ENCODE measurements around the gene TAMM41. TPM values are rescaled to one million over a fixed set of nuclear protein-coding genes. Genes with fewer than 3 reads are reported as not detected.

TAMM41 gene
- total RNA-seq, 1 experiment from 2014 or later: 16.0 TPM

DNA sequence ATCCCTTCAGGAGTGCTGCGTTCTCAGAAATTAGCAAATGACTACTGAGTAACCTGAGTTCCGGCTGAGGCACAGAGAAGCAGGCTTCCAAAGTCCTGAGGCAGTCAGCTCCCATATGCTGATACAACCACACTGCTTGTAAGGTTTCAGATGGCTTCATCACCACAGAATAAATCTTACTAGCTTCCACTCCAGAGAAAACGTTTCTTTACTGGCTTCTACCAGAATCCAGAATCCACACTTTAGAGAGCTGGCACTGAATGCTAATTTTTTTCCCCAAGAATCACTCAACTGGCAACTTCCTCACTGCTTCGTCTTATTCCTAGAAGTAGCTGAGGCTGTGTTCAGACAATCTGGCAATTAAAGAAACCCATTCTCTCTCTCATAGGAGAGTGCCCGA is 21.4 kb downstream of the TAMM41 start:
- no peaks in the 10 kb centered on the region for H3K9me3 ChIP-seq (ENCODE audit: low read length)
- H3K9ac ChIP-seq (ENCODE audit: low read length): no peak overlapping the region
- H3K4me2 ChIP-seq (ENCODE audit: low read depth, low read length, poor library complexity, severe bottlenecking): no peak overlapping the region
- no peaks in the 10 kb centered on the region for H3K9me2 ChIP-seq (replicated peaks; ENCODE audit: insufficient read depth, low read length)
- no peaks in the 10 kb centered on the region for H3K27me3 ChIP-seq (ENCODE audit: low read length)
- H3K4me1 ChIP-seq (ENCODE audit: low read length): no peaks in the 10 kb centered on the region
- no peaks in the 10 kb centered on the region for H3K79me2 ChIP-seq (ENCODE audit: low read length)
- no peak for DNase-seq
- H3K27ac ChIP-seq (ENCODE audit: low read length): no peak overlapping the region
- no peak overlapping the region for H2AFZ ChIP-seq (ENCODE audit: low read length)
- no peaks in the 10 kb centered on the region for H4K20me1 ChIP-seq (ENCODE audit: insufficient read depth, low read depth, low read length)
- no peak overlapping the region for H3K4me3 ChIP-seq (ENCODE audit: low read length)
- peaks cover 48% of the 10 kb centered on the region for H3K36me3 ChIP-seq (ENCODE audit: insufficient read depth, low read length)

GRCh38 chr3:11820531-11821041 is 26.1 kb downstream of the TAMM41 start:
- DNase-seq: no peak
- peaks cover 23% of the 10 kb centered on the region for H3K36me3 ChIP-seq (ENCODE audit: insufficient read depth, low read length)
- H4K20me1 ChIP-seq (ENCODE audit: insufficient read depth, low read depth, low read length): no peaks in the 10 kb centered on the region

DNA sequence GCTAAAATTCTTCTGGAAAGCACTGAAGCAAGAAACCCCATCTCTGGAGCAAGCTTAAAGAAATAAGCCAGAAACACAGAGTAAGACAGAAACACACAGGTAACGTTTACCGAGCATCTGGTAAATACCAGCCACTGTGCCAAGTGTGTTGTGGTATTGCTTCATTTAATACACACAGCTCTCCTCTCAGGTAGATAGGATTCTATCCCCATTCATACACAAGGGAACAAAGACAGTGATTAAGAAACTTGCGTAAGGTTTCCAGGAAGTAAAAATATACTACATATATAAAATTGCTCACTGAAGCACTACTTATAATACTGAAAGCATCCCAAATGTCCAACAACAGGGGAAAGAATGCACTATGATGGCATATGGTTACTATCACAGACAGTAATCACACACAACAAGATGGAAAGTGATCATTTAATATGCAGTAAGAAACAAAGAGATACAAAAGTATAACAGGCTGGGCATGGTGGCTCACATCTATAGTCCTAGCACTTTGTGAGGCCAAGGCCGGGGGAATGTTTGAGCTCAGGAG is 27.5 kb downstream of the TAMM41 start:
- Histone ChIP-seq H4K20me1 (ENCODE audit: insufficient read depth, low read depth, low read length) (no peaks in the 10 kb centered on the region), H3K36me3 (ENCODE audit: insufficient read depth, low read length) (peaks cover 13% of the 10 kb centered on the region; the same call in 1 of the 2 replicates), H2AFZ (ENCODE audit: low read length) (no peak overlapping the region), H3K4me3 (ENCODE audit: low read length) (no peak overlapping the region), H3K9me3 (ENCODE audit: low read length) (no peaks in the 10 kb centered on the region), H3K9me2 (replicated peaks; ENCODE audit: insufficient read depth, low read length) (no peaks in the 10 kb centered on the region), H3K4me1 (ENCODE audit: low read length) (no peaks in the 10 kb centered on the region), H3K27me3 (ENCODE audit: low read length) (no peaks in the 10 kb centered on the region), H3K27ac (ENCODE audit: low read length) (no peak overlapping the region), H3K79me2 (ENCODE audit: low read length) (no peaks in the 10 kb centered on the region), H3K9ac (ENCODE audit: low read length) (no peak overlapping the region), H3K4me2 (ENCODE audit: low read depth, low read length, poor library complexity, severe bottlenecking) (no peak overlapping the region)
- no peak for DNase-seq

More at GRCh38 chr3:11820531-11821041, 26.1 kb downstream of the TAMM41 start:
- no peak overlapping the region for H2AFZ ChIP-seq (ENCODE audit: low read length)
- H3K4me3 ChIP-seq (ENCODE audit: low read length): no peak overlapping the region
- no peaks in the 10 kb centered on the region for H3K27me3 ChIP-seq (ENCODE audit: low read length)
- H3K4me2 ChIP-seq (ENCODE audit: low read depth, low read length, poor library complexity, severe bottlenecking): no peak overlapping the region
- H3K9me2 ChIP-seq (replicated peaks; ENCODE audit: insufficient read depth, low read length): no peaks in the 10 kb centered on the region
- H3K9ac ChIP-seq (ENCODE audit: low read length): no peak overlapping the region
- H3K79me2 ChIP-seq (ENCODE audit: low read length): no peaks in the 10 kb centered on the region
- H3K27ac ChIP-seq (ENCODE audit: low read length): no peak overlapping the region
- no peaks in the 10 kb centered on the region for H3K9me3 ChIP-seq (ENCODE audit: low read length)
- no peaks in the 10 kb centered on the region for H3K4me1 ChIP-seq (ENCODE audit: low read length)

DNA sequence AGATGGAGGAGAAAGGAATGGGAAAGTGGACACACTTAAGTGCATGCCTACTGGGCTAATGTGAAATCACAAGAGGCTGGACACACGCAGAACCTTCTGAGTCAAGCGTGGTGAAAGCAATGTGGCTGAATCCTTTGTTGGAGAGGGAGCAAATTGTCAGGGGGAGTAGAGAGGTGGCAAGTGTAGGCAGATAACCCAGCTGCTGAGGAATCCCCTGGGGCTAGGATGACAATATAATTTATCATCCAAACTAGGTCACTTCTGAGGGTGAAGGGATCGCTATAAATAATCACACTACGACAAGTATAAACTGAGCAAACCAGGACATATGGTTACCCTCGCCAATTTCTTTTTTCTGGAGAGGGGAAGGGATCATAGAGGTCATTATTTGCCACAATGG is 28.7 kb downstream of the TAMM41 start:
- Histone ChIP-seq H3K9ac (ENCODE audit: low read length) (no peak overlapping the region), H3K27ac (ENCODE audit: low read length) (no peak overlapping the region), H3K4me2 (ENCODE audit: low read depth, low read length, poor library complexity, severe bottlenecking) (no peak overlapping the region), H3K9me2 (replicated peaks; ENCODE audit: insufficient read depth, low read length) (no peaks in the 10 kb centered on the region), H3K4me1 (ENCODE audit: low read length) (no peaks in the 10 kb centered on the region), H3K27me3 (ENCODE audit: low read length) (no peaks in the 10 kb centered on the region), H3K36me3 (ENCODE audit: insufficient read depth, low read length) (peaks cover 13% of the 10 kb centered on the region; the same call in 1 of the 2 replicates), H4K20me1 (ENCODE audit: insufficient read depth, low read depth, low read length) (no peaks in the 10 kb centered on the region), H3K4me3 (ENCODE audit: low read length) (no peak overlapping the region), H3K79me2 (ENCODE audit: low read length) (no peaks in the 10 kb centered on the region), H3K9me3 (ENCODE audit: low read length) (no peaks in the 10 kb centered on the region), H2AFZ (ENCODE audit: low read length) (no peak overlapping the region)
- no peak for DNase-seq

DNA sequence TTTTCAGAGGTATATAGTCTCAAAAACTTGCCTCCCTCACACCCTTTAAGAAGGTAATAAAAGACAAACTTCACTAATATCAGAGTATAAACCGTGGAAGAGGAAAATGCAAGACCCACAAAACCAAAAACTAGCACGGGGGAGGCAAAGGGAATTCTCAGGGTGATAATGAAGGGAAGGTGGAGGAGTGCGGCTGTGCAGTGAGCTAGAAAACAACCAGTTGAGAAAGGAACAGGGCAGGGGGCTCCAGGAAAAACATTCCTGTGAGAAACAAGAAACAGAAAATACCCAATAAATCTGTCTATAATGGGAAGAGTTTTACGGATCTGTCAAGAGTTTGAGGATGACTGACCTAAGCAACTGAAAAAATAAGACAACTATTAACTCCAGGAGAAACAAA is 31.6 kb downstream of the TAMM41 start:
- Histone ChIP-seq H3K4me1 (ENCODE audit: low read length) (no peaks in the 10 kb centered on the region), H4K20me1 (ENCODE audit: insufficient read depth, low read depth, low read length) (no peaks in the 10 kb centered on the region), H3K27me3 (ENCODE audit: low read length) (no peaks in the 10 kb centered on the region), H3K4me2 (ENCODE audit: low read depth, low read length, poor library complexity, severe bottlenecking) (no peak overlapping the region), H3K9ac (ENCODE audit: low read length) (no peak overlapping the region), H3K4me3 (ENCODE audit: low read length) (no peak overlapping the region), H3K9me3 (ENCODE audit: low read length) (no peaks in the 10 kb centered on the region), H2AFZ (ENCODE audit: low read length) (no peak overlapping the region), H3K9me2 (replicated peaks; ENCODE audit: insufficient read depth, low read length) (no peaks in the 10 kb centered on the region), H3K79me2 (ENCODE audit: low read length) (no peaks in the 10 kb centered on the region), H3K36me3 (ENCODE audit: insufficient read depth, low read length) (peaks cover 19% of the 10 kb centered on the region; the same call in 1 of the 2 replicates), H3K27ac (ENCODE audit: low read length) (no peak overlapping the region)
- no peak for DNase-seq

GRCh38 chr3:11814663-11815062 is 32.0 kb downstream of the TAMM41 start:
- no peak overlapping the region for H2AFZ ChIP-seq (ENCODE audit: low read length)
- no peaks in the 10 kb centered on the region for H3K9me3 ChIP-seq (ENCODE audit: low read length)
- H3K27ac ChIP-seq (ENCODE audit: low read length): no peak overlapping the region
- no peak overlapping the region for H3K4me2 ChIP-seq (ENCODE audit: low read depth, low read length, poor library complexity, severe bottlenecking)
- no peaks in the 10 kb centered on the region for H4K20me1 ChIP-seq (ENCODE audit: insufficient read depth, low read depth, low read length)
- H3K4me1 ChIP-seq (ENCODE audit: low read length): no peaks in the 10 kb centered on the region
- no peaks in the 10 kb centered on the region for H3K27me3 ChIP-seq (ENCODE audit: low read length)
- H3K36me3 ChIP-seq (ENCODE audit: insufficient read depth, low read length): peaks cover 21% of the 10 kb centered on the region; the same call in 1 of the 2 replicates
- H3K9me2 ChIP-seq (replicated peaks; ENCODE audit: insufficient read depth, low read length): no peaks in the 10 kb centered on the region
- H3K4me3 ChIP-seq (ENCODE audit: low read length): no peak overlapping the region
- no peak overlapping the region for H3K9ac ChIP-seq (ENCODE audit: low read length)
- no peak for DNase-seq
- no peaks in the 10 kb centered on the region for H3K79me2 ChIP-seq (ENCODE audit: low read length)

- DNase-seq: no peak
- Histone ChIP-seq H3K36me3 (ENCODE audit: insufficient read depth, low read length) (peaks cover 24% of the 10 kb centered on the region; the same call in 1 of the 2 replicates), H3K9me3 (ENCODE audit: low read length) (no peaks in the 10 kb centered on the region)
Observed at GRCh38 chr3:11810276-11810675, 36.4 kb downstream of the TAMM41 start.

DNA sequence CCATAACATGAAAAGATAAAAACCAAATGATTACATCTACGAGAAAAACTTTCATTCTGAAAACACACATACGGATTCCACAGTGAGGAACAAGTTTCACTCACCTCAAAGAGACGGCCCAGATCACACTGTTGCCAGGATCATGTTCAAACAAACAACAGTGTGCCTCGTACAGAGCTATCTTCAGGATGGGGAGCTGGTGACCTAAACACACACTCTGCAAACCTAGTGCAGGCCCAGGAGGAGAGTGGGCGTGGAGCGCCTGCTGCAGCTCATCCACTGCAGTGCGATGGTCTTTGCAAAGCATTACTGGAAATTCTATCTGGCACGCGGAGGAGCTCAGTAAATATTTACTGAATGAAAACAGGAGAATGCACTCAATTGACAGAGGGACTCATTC is 38.5 kb downstream of the TAMM41 start:
- DNase-seq: no peak
- no peak overlapping the region for H3K9ac ChIP-seq (ENCODE audit: low read length)
- H4K20me1 ChIP-seq (ENCODE audit: insufficient read depth, low read depth, low read length): no peaks in the 10 kb centered on the region
- no peak overlapping the region for H2AFZ ChIP-seq (ENCODE audit: low read length)
- H3K4me1 ChIP-seq (ENCODE audit: low read length): no peaks in the 10 kb centered on the region
- H3K9me2 ChIP-seq (replicated peaks; ENCODE audit: insufficient read depth, low read length): no peaks in the 10 kb centered on the region
- no peak overlapping the region for H3K4me2 ChIP-seq (ENCODE audit: low read depth, low read length, poor library complexity, severe bottlenecking)
- no peak overlapping the region for H3K4me3 ChIP-seq (ENCODE audit: low read length)
- H3K9me3 ChIP-seq (ENCODE audit: low read length): no peaks in the 10 kb centered on the region; the same call in none of the 2 replicates
- H3K79me2 ChIP-seq (ENCODE audit: low read length): peaks cover 4% of the 10 kb centered on the region; the same call in 1 of the 2 replicates
- no peak overlapping the region for H3K27ac ChIP-seq (ENCODE audit: low read length)
- no peaks in the 10 kb centered on the region for H3K27me3 ChIP-seq (ENCODE audit: low read length)
- H3K36me3 ChIP-seq (ENCODE audit: insufficient read depth, low read length): peaks cover 30% of the 10 kb centered on the region

More at GRCh38 chr3:11810276-11810675, 36.4 kb downstream of the TAMM41 start:
- Histone ChIP-seq H3K9ac (ENCODE audit: low read length) (no peak overlapping the region), H3K4me3 (ENCODE audit: low read length) (no peak overlapping the region), H2AFZ (ENCODE audit: low read length) (no peak overlapping the region), H3K27me3 (ENCODE audit: low read length) (no peaks in the 10 kb centered on the region), H3K9me2 (replicated peaks; ENCODE audit: insufficient read depth, low read length) (no peaks in the 10 kb centered on the region), H3K4me1 (ENCODE audit: low read length) (no peaks in the 10 kb centered on the region), H3K79me2 (ENCODE audit: low read length) (no peaks in the 10 kb centered on the region), H3K27ac (ENCODE audit: low read length) (no peak overlapping the region), H3K4me2 (ENCODE audit: low read depth, low read length, poor library complexity, severe bottlenecking) (no peak overlapping the region), H4K20me1 (ENCODE audit: insufficient read depth, low read depth, low read length) (no peaks in the 10 kb centered on the region)
